A673 (cell line): ENCODE results near the gene ARMC12.

ENCODE experiments used
- EZH2 ChIP-seq: fragments of 200-600 bp; sonication (generic); IDR thresholded peaks from 2 replicates; pipeline ENCODE4 v1.6.1; 2017; ENCODE audit warnings: borderline replicate concordance, low read depth, mild to moderate bottlenecking, mixed read lengths, antibody characterized with exemption, low read length; ENCODE audit not compliant: poor library complexity, severe bottlenecking
- TF ChIP-seq, protein P1 (sequence below): fragments of 300-800, 200-600 bp; sonication (generic); conservative IDR thresholded peaks from 2 replicates; pipeline ENCODE4 v1.5.1; 2017; ENCODE audit warnings: low read depth, mild to moderate bottlenecking, antibody characterized with exemption, low read length, moderate library complexity, mixed read lengths

DNA sequence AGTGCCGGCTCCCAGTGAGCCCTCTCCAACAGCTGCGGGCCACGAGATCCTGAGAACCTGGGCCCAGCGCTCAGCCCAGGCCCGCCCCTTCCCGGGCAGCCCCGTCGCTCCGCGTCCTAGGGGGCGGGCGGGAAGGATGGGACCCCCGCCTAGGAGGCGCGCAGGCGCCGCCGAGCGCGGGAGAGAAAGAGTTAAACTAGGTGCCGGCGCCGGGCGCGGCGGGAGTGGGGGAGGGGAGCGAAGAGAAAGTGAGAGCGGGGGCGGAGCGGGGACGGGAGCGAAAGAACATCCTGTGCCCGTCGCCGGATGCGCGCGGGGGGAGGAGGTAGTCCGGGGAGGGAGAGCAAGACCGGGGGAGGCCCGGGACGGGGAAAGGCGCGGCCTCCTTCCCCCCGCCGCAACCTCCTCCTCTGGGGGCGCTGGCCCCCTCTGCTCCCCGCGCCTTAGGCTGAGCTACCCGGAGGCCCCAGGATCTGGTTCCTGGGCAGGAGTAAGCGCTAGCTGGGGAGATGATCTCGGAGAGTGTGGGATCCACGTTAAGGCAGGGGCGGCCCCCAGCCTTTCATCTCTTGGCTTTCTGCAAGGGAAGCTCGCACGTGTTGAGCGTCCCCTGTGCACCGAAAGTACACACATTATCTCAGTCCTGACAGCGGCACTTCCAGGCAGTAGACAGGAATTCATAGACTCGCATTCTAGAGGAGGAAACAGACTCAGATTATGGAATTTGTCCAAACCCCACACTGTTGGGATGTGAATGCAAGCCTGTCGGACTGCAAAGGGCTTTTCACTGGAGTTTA lies 4.9 kb upstream of the ARMC12 start:
- TF ChIP-seq, protein P1, sequence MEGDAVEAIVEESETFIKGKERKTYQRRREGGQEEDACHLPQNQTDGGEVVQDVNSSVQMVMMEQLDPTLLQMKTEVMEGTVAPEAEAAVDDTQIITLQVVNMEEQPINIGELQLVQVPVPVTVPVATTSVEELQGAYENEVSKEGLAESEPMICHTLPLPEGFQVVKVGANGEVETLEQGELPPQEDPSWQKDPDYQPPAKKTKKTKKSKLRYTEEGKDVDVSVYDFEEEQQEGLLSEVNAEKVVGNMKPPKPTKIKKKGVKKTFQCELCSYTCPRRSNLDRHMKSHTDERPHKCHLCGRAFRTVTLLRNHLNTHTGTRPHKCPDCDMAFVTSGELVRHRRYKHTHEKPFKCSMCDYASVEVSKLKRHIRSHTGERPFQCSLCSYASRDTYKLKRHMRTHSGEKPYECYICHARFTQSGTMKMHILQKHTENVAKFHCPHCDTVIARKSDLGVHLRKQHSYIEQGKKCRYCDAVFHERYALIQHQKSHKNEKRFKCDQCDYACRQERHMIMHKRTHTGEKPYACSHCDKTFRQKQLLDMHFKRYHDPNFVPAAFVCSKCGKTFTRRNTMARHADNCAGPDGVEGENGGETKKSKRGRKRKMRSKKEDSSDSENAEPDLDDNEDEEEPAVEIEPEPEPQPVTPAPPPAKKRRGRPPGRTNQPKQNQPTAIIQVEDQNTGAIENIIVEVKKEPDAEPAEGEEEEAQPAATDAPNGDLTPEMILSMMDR: 0 out of 2 replicates have a peak, but pooled peaks have one; percentile 14
- TF ChIP-seq EZH2: no peak
